ENCODE results near the gene NOLC1.

DNA sequence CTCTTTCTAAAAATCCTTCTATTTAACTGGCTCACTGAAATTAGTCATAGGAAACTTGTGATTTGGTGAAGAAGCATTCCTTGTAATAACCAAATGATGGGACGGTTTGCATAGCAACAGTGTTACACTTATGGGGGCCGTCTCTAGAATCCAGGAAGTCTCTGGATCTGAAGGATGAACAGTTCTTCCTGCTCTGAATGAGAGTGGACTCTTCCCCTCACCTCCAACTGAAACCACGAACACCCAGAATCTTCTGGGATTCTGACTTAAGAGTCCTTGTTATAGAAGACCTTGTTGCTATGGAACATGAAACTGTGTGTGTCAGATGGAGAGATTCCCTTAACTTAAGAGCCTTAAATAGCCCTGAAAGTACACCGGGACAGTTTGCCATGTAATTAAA is 23.2 kb downstream of the NOLC1 start:
- TF ChIP-seq, protein P1, sequence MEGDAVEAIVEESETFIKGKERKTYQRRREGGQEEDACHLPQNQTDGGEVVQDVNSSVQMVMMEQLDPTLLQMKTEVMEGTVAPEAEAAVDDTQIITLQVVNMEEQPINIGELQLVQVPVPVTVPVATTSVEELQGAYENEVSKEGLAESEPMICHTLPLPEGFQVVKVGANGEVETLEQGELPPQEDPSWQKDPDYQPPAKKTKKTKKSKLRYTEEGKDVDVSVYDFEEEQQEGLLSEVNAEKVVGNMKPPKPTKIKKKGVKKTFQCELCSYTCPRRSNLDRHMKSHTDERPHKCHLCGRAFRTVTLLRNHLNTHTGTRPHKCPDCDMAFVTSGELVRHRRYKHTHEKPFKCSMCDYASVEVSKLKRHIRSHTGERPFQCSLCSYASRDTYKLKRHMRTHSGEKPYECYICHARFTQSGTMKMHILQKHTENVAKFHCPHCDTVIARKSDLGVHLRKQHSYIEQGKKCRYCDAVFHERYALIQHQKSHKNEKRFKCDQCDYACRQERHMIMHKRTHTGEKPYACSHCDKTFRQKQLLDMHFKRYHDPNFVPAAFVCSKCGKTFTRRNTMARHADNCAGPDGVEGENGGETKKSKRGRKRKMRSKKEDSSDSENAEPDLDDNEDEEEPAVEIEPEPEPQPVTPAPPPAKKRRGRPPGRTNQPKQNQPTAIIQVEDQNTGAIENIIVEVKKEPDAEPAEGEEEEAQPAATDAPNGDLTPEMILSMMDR (IDR thresholded peaks at IDR 0.05): no peak
- TF ChIP-seq POLR2A (IDR thresholded peaks at IDR 0.05): no peak
